GM19395 (cell line): ENCODE data around the gene CD163.
"Not testable (repeated sequence)": the region's sequence is repeated elsewhere in the genome, so short reads cannot be mapped to it uniquely, and the experiment has no call there.

Source experiments
- ATAC-seq: cut with Tn5 transposase; IDR thresholded peaks from one replicate; pipeline ENCODE4 v1.9.1; 2021; ENCODE audit warnings: mild to moderate bottlenecking, moderate library complexity; ENCODE audit not compliant: unreplicated experiment

The CD163 gene

GRCh38 chr12:7451756-7452155, 51.8 kb downstream of the CD163 start:
- no peak for ATAC-seq

GRCh38 chr12:7450667-7451066, 52.9 kb downstream of the CD163 start:
- no peak for ATAC-seq

GRCh38 chr12:7448099-7448498, 55.5 kb downstream of the CD163 start:
- ATAC-seq: no peak

- no peak for ATAC-seq
Measured at GRCh38 chr12:7444537-7444936, 59.0 kb downstream of the CD163 start.

- no peak for ATAC-seq
Measured at GRCh38 chr12:7444076-7444475, 59.5 kb downstream of the CD163 start, which contains the start of gene CD163L1. CD163L1 (minus strand) TSS chr12:7444153; CDS start chr12:7444127, 26 bp downstream.

GRCh38 chr12:7441216-7441615, 62.4 kb downstream of the CD163 start:
- no peak for ATAC-seq

- ATAC-seq: no peak
Measured at GRCh38 chr12:7439579-7440505, 63.7 kb downstream of the CD163 start.

- ATAC-seq: not testable (repeated sequence)
Measured at GRCh38 chr12:7438291-7438995, 65.1 kb downstream of the CD163 start.

GRCh38 chr12:7437494-7437893, 66.1 kb downstream of the CD163 start:
- not testable (repeated sequence) for ATAC-seq

GRCh38 chr12:7434670-7435069, 68.9 kb downstream of the CD163 start:
- no peak for ATAC-seq

- no peak for ATAC-seq
Measured at GRCh38 chr12:7433276-7433822, 70.2 kb downstream of the CD163 start.

GRCh38 chr12:7431993-7432685, 71.4 kb downstream of the CD163 start:
- ATAC-seq: no peak
